ENCODE measurements around the gene TRPM4. TPM values are rescaled to one million over a fixed set of nuclear protein-coding genes. Genes with fewer than 3 reads are reported as not detected.
A peak's percentile ranks its signal among the peaks of the same experiment; 100 is the strongest.

TRPM4 gene
- total and polyA plus RNA-seq, 12 donors, result 20.4 to 100 (median 33.0) TPM

- no peaks in the 10 kb centered on the region for H3K9me3 ChIP-seq
- H3K4me1 ChIP-seq, result peaks cover 12 to 59% (median 44%) of the 10 kb centered on the region in 9 donors
- H3K27me3 ChIP-seq, result peaks cover 0 to 40% (median 0%) of the 10 kb centered on the region in 7 donors
- WGBS, 2 donors, result 1% methylated on average over 64 to 74 of the region's 75 CpGs
- intact Hi-C loops (cut with DNase I), result loop anchor here in 3 of 10 donors (5.0 to 10.0 kb wide), 3 partner anchors 33 to 156 kb away; partner anchors contain the start of genes C19orf73 (in 1 of the 3), GYS1 (in 1 of the 3), PPFIA3 (in 1 of the 3) and RUVBL2 (in 1 of the 3)
- TF ChIP-seq, protein P1, sequence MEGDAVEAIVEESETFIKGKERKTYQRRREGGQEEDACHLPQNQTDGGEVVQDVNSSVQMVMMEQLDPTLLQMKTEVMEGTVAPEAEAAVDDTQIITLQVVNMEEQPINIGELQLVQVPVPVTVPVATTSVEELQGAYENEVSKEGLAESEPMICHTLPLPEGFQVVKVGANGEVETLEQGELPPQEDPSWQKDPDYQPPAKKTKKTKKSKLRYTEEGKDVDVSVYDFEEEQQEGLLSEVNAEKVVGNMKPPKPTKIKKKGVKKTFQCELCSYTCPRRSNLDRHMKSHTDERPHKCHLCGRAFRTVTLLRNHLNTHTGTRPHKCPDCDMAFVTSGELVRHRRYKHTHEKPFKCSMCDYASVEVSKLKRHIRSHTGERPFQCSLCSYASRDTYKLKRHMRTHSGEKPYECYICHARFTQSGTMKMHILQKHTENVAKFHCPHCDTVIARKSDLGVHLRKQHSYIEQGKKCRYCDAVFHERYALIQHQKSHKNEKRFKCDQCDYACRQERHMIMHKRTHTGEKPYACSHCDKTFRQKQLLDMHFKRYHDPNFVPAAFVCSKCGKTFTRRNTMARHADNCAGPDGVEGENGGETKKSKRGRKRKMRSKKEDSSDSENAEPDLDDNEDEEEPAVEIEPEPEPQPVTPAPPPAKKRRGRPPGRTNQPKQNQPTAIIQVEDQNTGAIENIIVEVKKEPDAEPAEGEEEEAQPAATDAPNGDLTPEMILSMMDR (IDR thresholded peaks at IDR 0.05), result peak in 1 of 9 donors; percentile 6
- H3K4me3 ChIP-seq, result peak overlapping the region; percentile 59 to 91 (median 69)
- peak overlapping the region; percentile 75 to 97 (median 84) for H3K27ac ChIP-seq
- H3K36me3 ChIP-seq, result no peaks in the 10 kb centered on the region
- ATAC-seq (peak; percentile 60 to 79 (median 73)), DNase-seq (peak; percentile 82 to 87)
Measured at GRCh38 chr19:49150106-49150943, 7.3 kb upstream of the TRPM4 start.

GRCh38 chr19:49150944-49151243 is 6.7 kb upstream of the TRPM4 start:
- Histone ChIP-seq H3K9me3 (no peaks in the 10 kb centered on the region), H3K4me1 (peaks cover 8 to 54% (median 38%) of the 10 kb centered on the region in 9 donors), H3K27ac (peak overlapping the region in 9 of 10 donors; percentile 79 to 97 (median 86)), H3K27me3 (peaks cover 0 to 40% (median 0%) of the 10 kb centered on the region in 7 donors), H3K4me3 (peak overlapping the region; percentile 59 to 91 (median 69)), H3K36me3 (no peaks in the 10 kb centered on the region)
- DNase-seq (no peak), ATAC-seq (no peak)
- intact Hi-C loops (cut with DNase I), result loop anchor here in 3 of 10 donors (5.0 to 10.0 kb wide), 3 partner anchors 34 to 156 kb away; partner anchors contain the start of genes C19orf73 (in 1 of the 3), GYS1 (in 1 of the 3), PPFIA3 (in 1 of the 3) and RUVBL2 (in 1 of the 3)
- 8 to 9% methylated on average over 15 to 16 of the region's 16 CpGs for WGBS, 2 donors
- TF ChIP-seq, protein P1 (IDR thresholded peaks at IDR 0.05), result no peak

DNA sequence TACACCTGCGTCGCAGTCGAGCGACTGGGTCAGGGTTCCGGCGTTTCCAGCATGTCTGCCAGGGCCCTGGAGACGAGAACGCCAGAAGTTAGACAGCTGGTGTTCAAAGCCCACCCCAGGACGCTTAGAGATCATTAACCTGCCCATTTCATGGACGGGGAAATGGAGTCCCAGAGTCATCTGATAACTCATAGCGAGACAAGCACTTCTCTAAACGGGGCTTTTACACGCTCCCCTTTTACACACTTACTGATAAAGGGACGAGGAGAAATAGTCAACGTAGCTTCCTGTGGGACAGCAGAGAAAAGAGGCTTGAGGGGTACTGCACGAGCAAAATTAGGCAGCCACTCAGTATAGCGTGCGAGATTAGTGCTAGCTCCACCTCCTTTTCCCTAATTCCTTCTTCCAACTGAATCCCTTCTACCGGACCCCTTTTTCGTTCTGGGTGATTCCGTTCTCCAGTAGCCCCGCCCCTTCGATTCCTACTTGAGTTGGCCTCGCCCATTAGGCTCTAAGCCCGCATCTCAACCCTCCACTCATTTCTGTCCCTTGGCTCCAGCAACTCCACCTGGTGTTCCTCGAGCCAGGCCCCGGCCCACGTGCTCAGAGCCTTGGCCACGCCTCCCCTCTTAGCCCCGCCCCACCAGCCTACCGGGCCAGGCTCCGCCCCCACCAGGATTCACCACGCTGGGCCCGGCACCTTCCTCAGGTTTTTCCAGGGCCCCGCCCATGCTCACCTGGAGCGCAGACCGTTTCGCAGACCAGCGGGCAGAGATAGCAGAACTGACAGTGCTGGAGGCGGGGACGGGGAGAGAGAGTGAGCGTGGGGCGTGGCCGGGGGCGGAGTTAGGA is 6.1 kb upstream of the TRPM4 start:
- no peaks in the 10 kb centered on the region for H3K36me3 ChIP-seq
- TF ChIP-seq, protein P1 (IDR thresholded peaks at IDR 0.05), result no peak
- peak overlapping the region in 8 of 10 donors; percentile 55 to 97 (median 88) for H3K27ac ChIP-seq
- peak overlapping the region; percentile 0 to 91 (median 69) for H3K4me3 ChIP-seq
- intact Hi-C loops (cut with DNase I), result loop anchor here in 3 of 10 donors (5.0 to 10.0 kb wide), 3 partner anchors 34 to 157 kb away; partner anchors contain the start of genes C19orf73 (in 1 of the 3), GYS1 (in 1 of the 3), PPFIA3 (in 1 of the 3) and RUVBL2 (in 1 of the 3)
- H3K4me1 ChIP-seq, result peaks cover 5 to 48% (median 32%) of the 10 kb centered on the region in 9 donors
- 9 to 10% methylated on average over 45 of the region's 45 CpGs for WGBS, 2 donors
- peak in 1 of 8 donors; percentile 1 for ATAC-seq
- no peaks in the 10 kb centered on the region for H3K9me3 ChIP-seq
- peaks cover 0 to 37% (median 0%) of the 10 kb centered on the region in 7 donors for H3K27me3 ChIP-seq
- DNase-seq, result peak; percentile 57 to 70
